ENCODE results near the gene SHANK3.

The SHANK3 gene

DNA sequence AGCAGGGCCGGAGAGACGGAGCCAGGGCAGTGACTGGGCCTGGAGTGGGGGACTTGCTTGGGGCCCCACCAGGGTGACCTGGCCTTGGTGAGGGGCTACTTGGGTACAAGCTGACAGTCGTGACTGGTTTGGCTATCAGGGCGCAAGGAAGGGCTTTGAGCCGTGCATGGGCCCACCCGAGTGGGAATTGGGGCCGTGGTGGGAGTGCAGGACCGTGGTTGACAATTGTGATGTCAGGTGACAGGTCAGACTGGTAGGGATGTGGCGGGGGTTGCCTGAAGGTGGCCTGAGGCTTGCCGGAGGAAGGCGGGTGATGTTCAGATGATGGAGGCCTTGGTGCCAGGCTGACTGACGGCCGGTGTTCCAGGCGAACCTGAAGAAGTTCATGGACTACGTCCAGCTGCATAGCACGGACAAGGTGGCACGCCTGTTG is 5.6 kb downstream of the SHANK3 start:
- DNase-seq (ENCODE audit: low read depth in 2 of 2) = no peak

DNA sequence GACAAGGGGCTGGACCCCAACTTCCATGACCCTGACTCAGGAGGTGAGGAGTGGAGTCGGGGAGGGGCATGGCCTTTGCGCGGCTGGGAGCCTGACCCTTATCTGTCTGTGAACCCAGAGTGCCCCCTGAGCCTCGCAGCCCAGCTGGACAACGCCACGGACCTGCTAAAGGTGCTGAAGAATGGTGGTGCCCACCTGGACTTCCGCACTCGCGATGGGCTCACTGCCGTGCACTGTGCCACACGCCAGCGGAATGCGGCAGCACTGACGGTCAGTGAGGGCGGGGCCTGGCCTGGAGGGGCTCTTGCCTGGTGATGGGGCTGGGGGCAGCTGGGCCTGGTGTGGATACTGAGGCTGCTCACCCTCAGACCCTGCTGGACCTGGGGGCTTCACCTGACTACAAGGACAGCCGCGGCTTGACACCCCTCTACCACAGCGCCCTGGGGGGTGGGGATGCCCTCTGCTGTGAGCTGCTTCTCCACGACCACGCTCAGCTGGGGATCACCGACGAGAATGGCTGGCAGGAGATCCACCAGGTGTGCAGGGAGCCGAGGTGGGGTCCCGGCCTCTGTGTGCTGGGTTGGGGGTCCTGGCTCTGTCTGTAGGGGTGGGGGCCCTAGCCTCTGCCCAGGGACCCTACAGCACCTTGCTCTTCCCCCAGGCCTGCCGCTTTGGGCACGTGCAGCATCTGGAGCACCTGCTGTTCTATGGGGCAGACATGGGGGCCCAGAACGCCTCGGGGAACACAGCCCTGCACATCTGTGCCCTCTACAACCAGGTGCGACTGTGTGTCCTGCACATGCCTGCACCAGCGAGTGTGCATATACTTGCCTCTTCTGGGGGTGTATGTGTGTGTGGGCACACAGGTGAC is 6.3 kb downstream of the SHANK3 start:
- no peak for DNase-seq (ENCODE audit: low read depth in 2 of 2)

DNA sequence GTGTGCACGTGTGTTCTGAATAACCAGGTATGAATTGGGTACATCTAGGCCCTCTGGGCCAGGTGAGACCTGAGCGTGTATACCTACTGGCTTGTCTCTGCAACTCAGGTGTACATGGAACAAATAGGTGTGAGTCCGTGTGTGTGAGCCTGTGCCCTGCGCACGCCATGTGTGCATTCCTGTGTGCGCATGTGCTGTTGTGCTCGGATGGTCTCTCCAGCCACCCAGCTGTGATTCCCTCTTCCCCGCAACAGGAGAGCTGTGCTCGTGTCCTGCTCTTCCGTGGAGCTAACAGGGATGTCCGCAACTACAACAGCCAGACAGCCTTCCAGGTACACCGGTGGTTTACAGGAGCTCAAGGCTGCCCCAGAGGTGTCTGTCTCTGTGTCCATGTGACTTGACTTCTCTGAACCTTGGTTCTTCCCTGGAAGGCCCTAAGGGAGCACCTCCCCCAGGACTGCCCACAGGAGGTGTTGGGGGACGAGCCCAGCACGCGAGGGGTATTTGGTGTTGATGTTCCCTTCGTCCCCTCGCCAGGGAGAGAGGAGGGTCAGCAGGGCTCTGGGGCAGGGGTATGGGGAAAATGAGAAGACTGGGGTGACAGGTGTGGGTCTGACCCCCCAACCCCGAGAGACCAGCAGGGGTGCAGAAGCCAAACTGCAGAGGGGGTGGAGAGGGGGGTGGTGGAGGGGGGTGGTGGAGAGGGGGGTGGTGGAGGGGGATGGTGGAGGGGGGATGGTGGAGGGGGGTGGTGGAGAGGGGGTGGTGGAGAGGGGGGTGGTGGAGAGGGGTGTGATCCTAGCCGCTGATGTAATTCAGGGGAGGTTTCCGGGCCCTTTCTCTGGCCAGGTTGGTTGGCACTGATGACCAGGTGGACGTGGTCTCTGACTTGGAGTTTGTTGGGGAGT is 10.7 kb downstream of the SHANK3 start:
- DNase-seq (ENCODE audit: low read depth in 2 of 2) = no peak

GRCh38 chr22:50683994-50684371 is 11.4 kb downstream of the SHANK3 start:
- no peak for DNase-seq (ENCODE audit: low read depth in 2 of 2)

DNA sequence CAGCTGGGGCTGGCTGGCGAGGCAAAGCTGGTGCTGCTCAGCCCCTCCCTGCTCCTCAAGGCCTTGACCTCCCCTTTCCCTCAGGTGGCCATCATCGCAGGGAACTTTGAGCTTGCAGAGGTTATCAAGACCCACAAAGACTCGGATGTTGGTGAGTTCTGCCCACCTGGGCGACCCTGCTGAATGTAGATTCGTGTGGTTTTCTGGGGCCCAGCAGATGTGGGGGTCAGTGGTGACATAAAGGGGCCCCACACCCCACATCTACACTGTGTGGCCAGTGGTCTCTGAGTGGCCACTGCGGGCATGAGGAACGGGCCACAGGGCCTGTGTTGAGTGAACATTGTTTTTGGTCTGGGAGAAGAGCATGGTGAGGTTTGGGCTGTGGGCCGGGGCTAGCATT is 11.9 kb downstream of the SHANK3 start:
- DNase-seq (ENCODE audit: low read depth in 2 of 2) = no peak

DNA sequence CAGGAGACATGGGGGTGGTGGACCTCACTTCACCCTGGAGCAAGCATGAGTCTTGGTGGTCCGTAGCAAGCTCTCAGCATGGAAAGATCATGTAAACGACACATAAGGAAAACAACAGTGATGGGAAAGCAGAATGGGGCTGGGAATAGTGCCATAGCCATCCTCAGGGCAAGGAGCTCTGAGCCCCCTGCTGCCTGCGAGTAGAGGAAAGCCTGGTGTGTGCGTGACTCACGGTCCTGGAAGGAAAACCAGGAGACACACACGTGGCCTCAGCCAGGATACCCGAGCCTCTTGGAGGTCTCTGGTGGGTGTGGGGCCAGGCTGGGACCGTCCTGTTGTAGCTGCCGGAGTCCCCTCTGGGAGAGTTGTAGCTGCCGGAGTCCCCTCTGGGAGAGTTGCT is 12.4 kb downstream of the SHANK3 start:
- DNase-seq (ENCODE audit: low read depth in 2 of 2) = no peak

GRCh38 chr22:50686794-50687193 is 14.2 kb downstream of the SHANK3 start:
- DNase-seq (ENCODE audit: low read depth in 2 of 2) = no peak

GRCh38 chr22:50687829-50688228 is 15.2 kb downstream of the SHANK3 start:
- no peak for DNase-seq (ENCODE audit: low read depth in 2 of 2)

DNA sequence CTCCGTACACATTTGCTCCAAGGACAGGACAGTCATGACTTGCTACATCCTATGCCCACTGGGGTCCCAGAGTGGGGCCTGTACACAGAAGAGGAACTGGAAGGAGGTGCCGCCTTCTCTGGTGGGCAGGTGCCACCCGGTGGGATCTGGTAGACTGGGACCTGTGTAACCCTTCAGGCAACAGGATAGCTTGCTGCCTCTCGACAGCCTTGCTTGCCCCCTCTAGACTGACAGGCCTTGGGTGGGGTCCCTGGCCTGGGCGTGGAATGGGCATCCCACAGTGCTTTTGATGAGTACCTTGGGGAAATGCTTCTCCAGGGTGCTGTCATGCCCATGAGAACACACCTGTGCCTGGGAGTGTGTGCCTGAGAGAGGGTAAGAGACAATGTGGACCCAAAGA is 15.8 kb downstream of the SHANK3 start:
- no peak for DNase-seq (ENCODE audit: low read depth in 2 of 2)

GRCh38 chr22:50691521-50691920 is 18.9 kb downstream of the SHANK3 start:
- no peak for DNase-seq (ENCODE audit: low read depth in 2 of 2)

- DNase-seq (ENCODE audit: low read depth in 2 of 2) = no peak
Measured at GRCh38 chr22:50693462-50693861, 20.8 kb downstream of the SHANK3 start.

- DNase-seq (ENCODE audit: low read depth in 2 of 2) = no peak
Measured at GRCh38 chr22:50694099-50694605, 21.5 kb downstream of the SHANK3 start.

DNA sequence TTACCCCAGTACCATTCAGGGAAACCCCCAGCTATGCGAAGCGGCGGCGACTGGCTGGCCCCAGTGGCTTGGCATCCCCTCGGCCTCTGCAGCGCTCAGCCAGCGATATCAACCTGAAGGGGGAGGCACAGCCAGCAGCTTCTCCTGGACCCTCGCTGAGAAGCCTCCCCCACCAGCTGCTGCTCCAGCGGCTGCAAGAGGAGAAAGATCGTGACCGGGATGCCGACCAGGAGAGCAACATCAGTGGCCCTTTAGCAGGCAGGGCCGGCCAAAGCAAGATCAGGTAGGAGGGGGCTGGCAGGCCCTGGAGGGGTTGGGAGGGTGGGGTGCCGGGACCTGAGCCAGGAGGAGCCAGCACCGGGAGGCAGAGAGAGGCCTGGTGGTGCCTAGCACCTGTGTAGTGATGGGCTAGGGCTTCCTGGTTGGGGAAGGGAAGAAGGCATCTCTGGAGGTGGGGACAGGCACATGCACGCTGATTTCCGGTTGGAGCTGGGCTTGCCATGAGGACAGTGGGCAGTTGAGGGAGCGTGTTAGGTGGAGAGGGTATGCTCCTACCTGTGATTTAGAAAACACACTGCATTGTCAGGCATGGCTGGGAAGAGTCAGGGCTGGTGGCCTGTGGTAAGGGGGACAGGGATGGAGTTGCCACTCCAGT is 22.3 kb downstream of the SHANK3 start:
- DNase-seq (ENCODE audit: low read depth in 2 of 2) = no peak

GRCh38 chr22:50695421-50696250 is 23.0 kb downstream of the SHANK3 start:
- DNase-seq (ENCODE audit: low read depth in 2 of 2) = no peak

DNA sequence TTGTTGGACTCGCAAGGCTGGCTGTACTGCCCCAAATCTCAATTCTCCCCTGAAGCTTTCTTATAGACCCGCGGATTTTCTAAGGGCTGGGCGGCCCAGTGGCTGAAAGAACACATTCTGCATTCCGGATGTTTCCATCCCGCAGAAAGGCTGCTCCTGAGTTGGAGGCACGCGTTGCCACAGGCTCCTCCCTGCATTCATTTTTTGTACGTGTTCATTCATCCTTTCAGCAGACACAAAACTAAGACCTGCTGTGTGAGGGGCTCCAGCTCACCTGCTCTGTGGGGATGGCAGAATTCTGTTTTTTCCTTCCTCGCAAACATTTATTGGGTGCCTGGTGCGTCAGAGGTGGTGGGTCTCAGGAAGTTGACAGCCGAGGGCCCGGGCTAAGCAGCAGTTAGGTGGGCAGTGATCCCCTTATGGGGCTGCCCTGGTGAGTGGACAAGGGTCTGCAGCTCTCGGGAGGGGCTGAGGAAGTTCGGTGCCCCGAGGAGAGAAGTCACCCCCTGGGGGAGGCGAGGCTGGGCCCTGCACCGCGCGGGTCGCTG is 23.7 kb downstream of the SHANK3 start:
- no peak for DNase-seq (ENCODE audit: low read depth in 2 of 2)

DNA sequence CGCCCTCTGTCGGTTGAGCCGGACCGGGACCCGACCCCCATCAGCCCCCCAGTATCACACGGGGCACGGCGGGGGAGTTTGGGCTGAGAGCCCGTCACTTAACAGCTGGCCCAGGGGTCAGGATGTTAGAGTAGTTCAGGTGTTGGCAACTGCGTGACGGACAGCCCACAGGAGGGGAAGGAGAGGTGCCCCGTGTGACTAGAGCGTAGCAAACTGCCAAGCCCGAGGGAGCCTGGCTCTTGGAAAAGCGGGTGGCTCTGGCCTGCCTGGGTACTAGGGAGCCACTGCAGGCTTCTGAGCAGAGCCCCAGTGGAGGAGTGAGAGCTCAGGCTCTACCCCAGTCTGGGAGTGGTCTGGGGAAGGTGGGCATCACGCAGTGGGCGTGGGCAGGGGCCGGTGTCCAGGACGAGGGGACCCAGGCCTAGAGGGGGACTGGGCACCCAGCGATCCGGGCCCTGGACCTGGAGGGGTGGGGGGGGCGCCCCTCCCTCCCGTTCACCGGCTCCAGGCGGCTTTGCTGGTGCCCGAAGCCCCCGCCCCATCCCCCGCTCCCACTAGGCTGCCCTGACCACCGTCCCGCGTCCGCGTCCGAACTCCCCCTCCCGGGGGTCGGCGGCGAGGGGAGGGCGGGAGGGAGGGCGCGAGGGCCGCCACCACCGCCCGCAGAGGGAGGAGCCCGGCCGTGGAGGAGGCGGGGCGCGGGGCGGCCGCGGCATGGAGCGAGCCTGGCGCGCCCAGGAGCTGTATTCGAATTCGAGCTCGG is 24.4 kb downstream of the SHANK3 start:
- DNase-seq (ENCODE audit: low read depth in 2 of 2) = no peak

GRCh38 chr22:50697667-50698506 is 25.3 kb downstream of the SHANK3 start:
- no peak for DNase-seq (ENCODE audit: low read depth in 2 of 2)

DNA sequence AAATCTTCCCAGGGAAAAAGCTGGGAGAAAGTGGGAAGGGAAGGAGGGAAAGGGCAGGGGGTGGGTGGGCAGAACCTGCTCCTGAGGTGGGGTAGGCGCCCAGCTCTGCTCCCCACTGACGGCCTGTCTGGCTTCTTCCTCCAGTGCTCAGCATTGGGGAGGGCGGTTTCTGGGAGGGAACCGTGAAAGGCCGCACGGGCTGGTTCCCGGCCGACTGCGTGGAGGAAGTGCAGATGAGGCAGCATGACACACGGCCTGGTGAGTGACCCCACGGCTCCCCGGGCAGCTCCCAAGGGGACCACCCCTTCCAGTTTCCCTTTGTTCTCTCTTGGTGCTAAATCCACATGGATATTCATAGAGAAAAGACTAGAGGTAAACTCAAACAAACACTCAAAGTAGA is 25.9 kb downstream of the SHANK3 start:
- no peak for DNase-seq (ENCODE audit: low read depth in 2 of 2)

Data from stimulated activated CD4-positive, alpha-beta T cell treated with anti-CD3 and anti-CD28 coated beads, Interleukin-1b, Interleukin-23, amount 100 ng/mL, for 4 hours (primary cell).